Ectodermal cell (in vitro differentiated cells): ENCODE measurements around the gene SV2B.

Experiments
- H3K27ac ChIP-seq: 2 replicates; pipeline ENCODE4 v1.7.0; 2013; ENCODE audit warnings: mild to moderate bottlenecking, low read depth, low read length; ENCODE audit not compliant: insufficient read depth, poor library complexity, severe bottlenecking
- H3K27me3 ChIP-seq: 2 replicates; pipeline ENCODE4 v1.7.0; 2013; ENCODE audit warnings: mild to moderate bottlenecking, low read length; ENCODE audit not compliant: insufficient read depth, control insufficient read depth, poor library complexity, severe bottlenecking
- H3K36me3 ChIP-seq: one replicate; pipeline ENCODE4 v1.7.0; 2013; ENCODE audit warnings: low read length; ENCODE audit not compliant: control insufficient read depth, insufficient read depth
- H3K4me1 ChIP-seq: one replicate; pipeline ENCODE4 v1.7.0; 2013; ENCODE audit warnings: low read length; ENCODE audit not compliant: control insufficient read depth, insufficient read depth
- H3K4me3 ChIP-seq: 2 replicates; pipeline ENCODE4 v1.7.0; 2013; ENCODE audit warnings: low read depth, low read length, control low read depth; ENCODE audit not compliant: insufficient read depth
- H3K9me3 ChIP-seq: 2 replicates; pipeline ENCODE4 v1.7.0; 2013; ENCODE audit warnings: mild to moderate bottlenecking, low read length, moderate library complexity; ENCODE audit not compliant: control insufficient read depth
- WGBS, 2 experiments: methylation state at CpG; one replicate each; pipeline ENCODE4 v1.1.7; 2013; ENCODE audit warnings: missing lambda C conversion rate in 2 of 2; 5-methylcytosine and 5-hydroxymethylcytosine counted together

SV2B gene

GRCh38 chr15:91316126-91316525, 216.1 kb downstream of the SV2B start:
- Histone ChIP-seq H3K9me3 (no peaks in the 10 kb centered on the region), H3K36me3 (no peaks in the 10 kb centered on the region), H3K27me3 (no peaks in the 10 kb centered on the region), H3K27ac (no peak overlapping the region), H3K4me3 (no peak overlapping the region), H3K4me1 (no peaks in the 10 kb centered on the region)
- WGBS, 2 experiments, result 88 to 89% methylated on average over 7 of the region's 7 CpGs

GRCh38 chr15:91318516-91318915, 218.5 kb downstream of the SV2B start:
- H3K9me3 ChIP-seq, result no peaks in the 10 kb centered on the region
- H3K36me3 ChIP-seq, result no peaks in the 10 kb centered on the region
- H3K4me3 ChIP-seq, result no peak overlapping the region
- H3K27me3 ChIP-seq, result no peaks in the 10 kb centered on the region
- no peak overlapping the region for H3K27ac ChIP-seq
- no peaks in the 10 kb centered on the region for H3K4me1 ChIP-seq
- 86 to 91% methylated on average over 3 of the region's 3 CpGs for WGBS, 2 experiments

GRCh38 chr15:91318931-91319330, 218.9 kb downstream of the SV2B start:
- no peaks in the 10 kb centered on the region for H3K4me1 ChIP-seq
- H3K27me3 ChIP-seq, result no peaks in the 10 kb centered on the region
- no peaks in the 10 kb centered on the region for H3K36me3 ChIP-seq
- WGBS, 2 experiments, result 93 to 94% methylated on average over 3 of the region's 3 CpGs
- no peaks in the 10 kb centered on the region for H3K9me3 ChIP-seq
- no peak overlapping the region for H3K27ac ChIP-seq
- no peak overlapping the region for H3K4me3 ChIP-seq

- Histone ChIP-seq H3K9me3 (no peaks in the 10 kb centered on the region), H3K36me3 (no peaks in the 10 kb centered on the region), H3K4me1 (no peaks in the 10 kb centered on the region), H3K4me3 (no peak overlapping the region), H3K27ac (no peak overlapping the region), H3K27me3 (no peaks in the 10 kb centered on the region)
- 88 to 94% methylated on average over 5 of the region's 5 CpGs for WGBS, 2 experiments
These were observed 219.5 kb downstream of the SV2B start for GRCh38 chr15:91319371-91320059.

- H3K9me3 ChIP-seq, result no peaks in the 10 kb centered on the region
- no peaks in the 10 kb centered on the region for H3K36me3 ChIP-seq
- H3K4me3 ChIP-seq, result no peak overlapping the region
- no peaks in the 10 kb centered on the region for H3K27me3 ChIP-seq
- H3K4me1 ChIP-seq, result no peaks in the 10 kb centered on the region
- no peak overlapping the region for H3K27ac ChIP-seq
- 92 to 98% methylated on average over 4 of the region's 4 CpGs for WGBS, 2 experiments
These were observed 220.0 kb downstream of the SV2B start for GRCh38 chr15:91320101-91320500.

- Histone ChIP-seq H3K4me1 (no peaks in the 10 kb centered on the region), H3K9me3 (no peaks in the 10 kb centered on the region), H3K27ac (no peak overlapping the region), H3K36me3 (no peaks in the 10 kb centered on the region), H3K27me3 (no peaks in the 10 kb centered on the region), H3K4me3 (no peak overlapping the region)
- WGBS, 2 experiments, result 88 to 93% methylated on average over 1 of the region's 1 CpG
These were observed 229.9 kb downstream of the SV2B start for GRCh38 chr15:91329914-91330313.

GRCh38 chr15:91331581-91331980, 231.5 kb downstream of the SV2B start:
- Histone ChIP-seq H3K4me1 (no peaks in the 10 kb centered on the region), H3K27me3 (no peaks in the 10 kb centered on the region), H3K27ac (no peak overlapping the region), H3K36me3 (no peaks in the 10 kb centered on the region), H3K9me3 (no peaks in the 10 kb centered on the region), H3K4me3 (no peak overlapping the region)
- WGBS, 2 experiments, result 93 to 96% methylated on average over 4 of the region's 4 CpGs

- WGBS, 2 experiments, result 78 to 89% methylated on average over 3 of the region's 3 CpGs
- Histone ChIP-seq H3K9me3 (no peaks in the 10 kb centered on the region), H3K4me1 (no peaks in the 10 kb centered on the region), H3K27ac (no peak overlapping the region), H3K4me3 (no peak overlapping the region), H3K36me3 (no peaks in the 10 kb centered on the region), H3K27me3 (no peaks in the 10 kb centered on the region)
These were observed 235.6 kb downstream of the SV2B start for GRCh38 chr15:91335702-91336101.

GRCh38 chr15:91336687-91337086, 236.6 kb downstream of the SV2B start:
- H3K4me1 ChIP-seq, result no peaks in the 10 kb centered on the region
- WGBS, 2 experiments, result 85 to 89% methylated on average over 3 of the region's 3 CpGs
- H3K9me3 ChIP-seq, result no peaks in the 10 kb centered on the region
- no peak overlapping the region for H3K27ac ChIP-seq
- no peaks in the 10 kb centered on the region for H3K27me3 ChIP-seq
- no peaks in the 10 kb centered on the region for H3K36me3 ChIP-seq
- H3K4me3 ChIP-seq, result no peak overlapping the region

GRCh38 chr15:91338766-91339165, 238.7 kb downstream of the SV2B start:
- no peak overlapping the region for H3K27ac ChIP-seq
- 20 to 21% methylated on average over 3 of the region's 3 CpGs for WGBS, 2 experiments
- H3K27me3 ChIP-seq, result no peaks in the 10 kb centered on the region
- no peaks in the 10 kb centered on the region for H3K36me3 ChIP-seq
- H3K9me3 ChIP-seq, result no peaks in the 10 kb centered on the region
- no peaks in the 10 kb centered on the region for H3K4me1 ChIP-seq
- H3K4me3 ChIP-seq, result no peak overlapping the region

- Histone ChIP-seq H3K27me3 (no peaks in the 10 kb centered on the region), H3K27ac (no peak overlapping the region), H3K4me1 (no peaks in the 10 kb centered on the region), H3K36me3 (no peaks in the 10 kb centered on the region), H3K4me3 (no peak overlapping the region), H3K9me3 (no peaks in the 10 kb centered on the region)
- WGBS, 2 experiments, result 73 to 82% methylated on average over 7 of the region's 7 CpGs
These were observed 242.0 kb downstream of the SV2B start for GRCh38 chr15:91342097-91342496.
